ENCODE results near the gene S100A8. TPM values are rescaled to one million over a fixed set of nuclear protein-coding genes. Genes with fewer than 3 reads are reported as not detected.

The S100A8 gene
- total RNA-seq, 1 experiment from 2014 or later: not detected

- ATAC-seq (no peak), DNase-seq (ENCODE audit: low read depth, low spot score) (no peak)
- H3K4me1 ChIP-seq (ENCODE audit: control insufficient read depth, insufficient read depth, low read length): no peaks in the 10 kb centered on the region
- no peaks in the 10 kb centered on the region for H3K36me3 ChIP-seq (ENCODE audit: control insufficient read depth, insufficient read depth, low read length)
- no peak overlapping the region for H3K4me3 ChIP-seq (ENCODE audit: low read depth in 2 of 2, low read length in 2 of 2)
- ChIA-PET CTCF (no interaction called here), POLR2A (no interaction called here)
- H3K27ac ChIP-seq (ENCODE audit: low read length): no peak overlapping the region
- H3K9me3 ChIP-seq (ENCODE audit: control insufficient read depth, insufficient read depth, low read depth, low read length): no peaks in the 10 kb centered on the region
- BruUV-seq (replicated peaks): no TSS peak
- peaks cover 2% of the 10 kb centered on the region; the same call in 1 of the 2 replicates for H3K27me3 ChIP-seq (ENCODE audit: control insufficient read depth, insufficient read depth, low read length)
- in situ Hi-C loops (cut with HindIII; ENCODE audit: low pct_unique_long_range_greater_than_20kb, low sequenced_read_pairs): no loop called here
- TF ChIP-seq POLR2AphosphoS5 (IDR thresholded peaks at IDR 0.05; ENCODE audit: low read depth, low read length) (no peak), SIN3A (IDR thresholded peaks at IDR 0.05; ENCODE audit: borderline replicate concordance, insufficient read depth, low read depth, low read length) (no peak), CTCF (IDR thresholded peaks at IDR 0.05) (no peak), TCF7L2 (IDR thresholded peaks at IDR 0.05; ENCODE audit: low read depth, low read length) (no peak)
- TF ChIP-seq, protein P1, sequence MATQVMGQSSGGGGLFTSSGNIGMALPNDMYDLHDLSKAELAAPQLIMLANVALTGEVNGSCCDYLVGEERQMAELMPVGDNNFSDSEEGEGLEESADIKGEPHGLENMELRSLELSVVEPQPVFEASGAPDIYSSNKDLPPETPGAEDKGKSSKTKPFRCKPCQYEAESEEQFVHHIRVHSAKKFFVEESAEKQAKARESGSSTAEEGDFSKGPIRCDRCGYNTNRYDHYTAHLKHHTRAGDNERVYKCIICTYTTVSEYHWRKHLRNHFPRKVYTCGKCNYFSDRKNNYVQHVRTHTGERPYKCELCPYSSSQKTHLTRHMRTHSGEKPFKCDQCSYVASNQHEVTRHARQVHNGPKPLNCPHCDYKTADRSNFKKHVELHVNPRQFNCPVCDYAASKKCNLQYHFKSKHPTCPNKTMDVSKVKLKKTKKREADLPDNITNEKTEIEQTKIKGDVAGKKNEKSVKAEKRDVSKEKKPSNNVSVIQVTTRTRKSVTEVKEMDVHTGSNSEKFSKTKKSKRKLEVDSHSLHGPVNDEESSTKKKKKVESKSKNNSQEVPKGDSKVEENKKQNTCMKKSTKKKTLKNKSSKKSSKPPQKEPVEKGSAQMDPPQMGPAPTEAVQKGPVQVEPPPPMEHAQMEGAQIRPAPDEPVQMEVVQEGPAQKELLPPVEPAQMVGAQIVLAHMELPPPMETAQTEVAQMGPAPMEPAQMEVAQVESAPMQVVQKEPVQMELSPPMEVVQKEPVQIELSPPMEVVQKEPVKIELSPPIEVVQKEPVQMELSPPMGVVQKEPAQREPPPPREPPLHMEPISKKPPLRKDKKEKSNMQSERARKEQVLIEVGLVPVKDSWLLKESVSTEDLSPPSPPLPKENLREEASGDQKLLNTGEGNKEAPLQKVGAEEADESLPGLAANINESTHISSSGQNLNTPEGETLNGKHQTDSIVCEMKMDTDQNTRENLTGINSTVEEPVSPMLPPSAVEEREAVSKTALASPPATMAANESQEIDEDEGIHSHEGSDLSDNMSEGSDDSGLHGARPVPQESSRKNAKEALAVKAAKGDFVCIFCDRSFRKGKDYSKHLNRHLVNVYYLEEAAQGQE (IDR thresholded peaks at IDR 0.05; ENCODE audit: insufficient read depth in 1 of 2, low read depth in 2 of 2, low read length in 1 of 2): no peak
- intact Hi-C loops (cut with micrococcal nuclease; ENCODE audit: unreplicated experiment): no loop called here
These were observed 41.1 kb upstream of the S100A8 start for GRCh38 chr1:153431928-153432327.

DNA sequence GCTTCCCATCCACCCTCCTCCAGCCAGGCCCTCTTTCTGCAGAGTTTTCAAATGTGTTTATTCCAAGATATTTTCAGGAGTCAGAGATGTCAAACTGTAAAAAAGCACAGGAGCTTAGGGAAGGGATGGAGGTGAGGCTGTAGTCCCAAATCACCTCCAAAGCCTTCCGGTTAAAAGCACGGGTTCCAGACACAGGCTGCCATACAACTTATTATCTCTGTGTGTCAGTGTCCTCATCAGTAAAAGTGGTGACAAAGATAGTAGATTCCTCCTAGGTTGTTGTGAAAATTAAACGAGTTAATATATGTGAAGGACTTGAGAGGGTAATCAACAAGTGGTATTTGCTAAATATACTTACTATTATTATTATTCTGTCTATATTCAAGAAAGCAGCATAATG is 40.6 kb upstream of the S100A8 start:
- DNase-seq (ENCODE audit: low read depth, low spot score) (no peak), ATAC-seq (no peak)
- POLR2A ChIA-PET: no interaction called here
- H3K4me3 ChIP-seq (ENCODE audit: low read depth in 2 of 2, low read length in 2 of 2): no peak overlapping the region
- no peaks in the 10 kb centered on the region for H3K36me3 ChIP-seq (ENCODE audit: control insufficient read depth, insufficient read depth, low read length)
- H3K27ac ChIP-seq (ENCODE audit: low read length): no peak overlapping the region
- no peaks in the 10 kb centered on the region for H3K9me3 ChIP-seq (ENCODE audit: control insufficient read depth, insufficient read depth, low read depth, low read length)
- no TSS peak for BruUV-seq (replicated peaks)
- CTCF ChIA-PET: no interaction called here
- H3K4me1 ChIP-seq (ENCODE audit: control insufficient read depth, insufficient read depth, low read length): no peaks in the 10 kb centered on the region
- no peaks in the 10 kb centered on the region; the same call in 1 of the 2 replicates for H3K27me3 ChIP-seq (ENCODE audit: control insufficient read depth, insufficient read depth, low read length)
- in situ Hi-C loops (cut with HindIII; ENCODE audit: low pct_unique_long_range_greater_than_20kb, low sequenced_read_pairs) (no loop called here), intact Hi-C loops (cut with micrococcal nuclease; ENCODE audit: unreplicated experiment) (no loop called here)
- TF ChIP-seq TCF7L2 (IDR thresholded peaks at IDR 0.05; ENCODE audit: low read depth, low read length): no peak
- TF ChIP-seq, protein P1 (IDR thresholded peaks at IDR 0.05; ENCODE audit: insufficient read depth in 1 of 2, low read depth in 2 of 2, low read length in 1 of 2): no peak
- TF ChIP-seq CTCF (IDR thresholded peaks at IDR 0.05): no peak
- no peak for TF ChIP-seq POLR2AphosphoS5 (IDR thresholded peaks at IDR 0.05; ENCODE audit: low read depth, low read length)
- no peak for TF ChIP-seq SIN3A (IDR thresholded peaks at IDR 0.05; ENCODE audit: borderline replicate concordance, insufficient read depth, low read depth, low read length)
